PFSK-1 (cell line): ENCODE data around the gene SDK1.

Experiments used
- FOXP2 ChIP-seq: optimal IDR thresholded peaks from 2 replicates; pipeline ENCODE3; 2011; ENCODE audit warnings: borderline replicate concordance, control low read depth, inconsistent platforms; ENCODE audit not compliant: insufficient read depth; ENCODE audit errors: extremely low read length, extremely low read depth
- POLR2AphosphoS5 ChIP-seq: IDR thresholded peaks from 2 replicates; pipeline ENCODE4 v1.6.1; 2012; ENCODE audit warnings: low read depth, mild to moderate bottlenecking, control low read depth, low read length, moderate library complexity
- SIN3A ChIP-seq: IDR thresholded peaks from 2 replicates; pipeline ENCODE4 v1.6.1; 2012; ENCODE audit warnings: mild to moderate bottlenecking, low read length, moderate library complexity, borderline replicate concordance; ENCODE audit not compliant: insufficient read depth
- TAF1 ChIP-seq: IDR thresholded peaks from 2 replicates; pipeline ENCODE4 v1.6.1; 2012; ENCODE audit warnings: low read length, control low read depth, borderline replicate concordance; ENCODE audit not compliant: insufficient read depth
- TF ChIP-seq, protein P1 (sequence below), 2 experiments: IDR thresholded peaks; 2 replicates each; pipeline versions ENCODE4 v1.6.1 to v1.8.0; 2011 to 2012; ENCODE audit warnings: low read depth in 2 of 2, low read length in 2 of 2, control low read depth in 1 of 2, inconsistent platforms in 1 of 2, mild to moderate bottlenecking in 1 of 2, moderate library complexity in 1 of 2; ENCODE audit not compliant: insufficient read depth in 1 of 2

The SDK1 gene

DNA sequence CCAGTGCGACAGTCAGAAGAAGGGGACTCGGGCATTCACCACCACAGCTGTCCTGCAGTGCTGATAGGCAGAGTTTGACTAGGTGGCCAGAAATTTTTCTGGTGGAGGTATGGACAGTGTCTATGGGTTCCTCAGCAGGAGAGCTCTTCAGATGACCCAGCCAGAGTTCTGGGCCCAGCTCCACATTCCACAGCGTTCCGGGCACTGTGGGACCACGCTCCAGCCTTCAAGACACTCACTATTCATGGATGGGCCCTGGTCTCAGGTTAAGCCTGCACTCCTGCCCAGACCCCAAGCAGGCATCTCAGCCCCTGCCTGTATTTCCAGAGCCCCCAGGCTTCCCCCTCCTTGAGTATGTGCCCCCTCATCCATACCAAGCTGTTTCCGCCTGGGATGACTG, 884.1 kb downstream of the SDK1 start:
- TF ChIP-seq TAF1 (no peak), POLR2AphosphoS5 (no peak)

DNA sequence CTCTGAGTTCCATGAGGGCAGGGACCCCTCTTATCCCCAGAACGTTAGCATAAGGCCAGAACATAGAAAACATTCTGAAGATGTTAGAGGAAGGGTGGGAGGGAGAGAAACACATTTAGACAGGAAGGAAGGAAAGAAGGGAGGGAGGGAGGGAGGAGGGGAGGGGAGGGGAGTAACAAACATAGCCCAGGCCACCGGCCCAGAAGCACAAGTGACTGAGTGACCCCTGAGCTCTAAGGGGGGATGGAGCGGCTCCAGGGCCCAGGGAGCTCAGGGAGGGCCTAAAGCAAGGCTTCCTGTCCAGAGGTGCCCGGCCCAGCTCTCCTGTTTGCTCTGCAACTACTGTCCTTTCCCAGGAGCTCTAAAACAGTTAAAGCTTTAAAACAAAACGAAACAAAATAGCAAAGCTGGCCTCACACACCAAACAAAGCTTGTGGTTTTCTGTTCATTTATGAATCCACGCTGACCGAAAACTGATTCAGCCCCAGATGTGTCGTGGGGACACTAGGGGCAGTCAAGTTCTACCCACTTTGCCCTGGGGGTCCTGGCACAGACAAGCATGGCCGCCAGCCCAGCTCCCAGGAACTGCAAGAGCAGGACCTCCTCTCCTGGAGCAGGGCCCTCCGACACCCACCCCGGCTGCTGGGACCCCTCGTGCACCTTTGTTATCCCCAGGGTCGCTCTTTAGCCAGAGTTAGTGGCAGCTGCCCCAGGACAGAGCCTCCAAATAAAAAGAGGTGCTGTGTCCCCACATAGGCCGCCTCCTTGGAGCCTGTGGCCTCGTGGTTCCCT, 884.9 kb downstream of the SDK1 start:
- TF ChIP-seq TAF1 = no peak
- TF ChIP-seq, protein P1, sequence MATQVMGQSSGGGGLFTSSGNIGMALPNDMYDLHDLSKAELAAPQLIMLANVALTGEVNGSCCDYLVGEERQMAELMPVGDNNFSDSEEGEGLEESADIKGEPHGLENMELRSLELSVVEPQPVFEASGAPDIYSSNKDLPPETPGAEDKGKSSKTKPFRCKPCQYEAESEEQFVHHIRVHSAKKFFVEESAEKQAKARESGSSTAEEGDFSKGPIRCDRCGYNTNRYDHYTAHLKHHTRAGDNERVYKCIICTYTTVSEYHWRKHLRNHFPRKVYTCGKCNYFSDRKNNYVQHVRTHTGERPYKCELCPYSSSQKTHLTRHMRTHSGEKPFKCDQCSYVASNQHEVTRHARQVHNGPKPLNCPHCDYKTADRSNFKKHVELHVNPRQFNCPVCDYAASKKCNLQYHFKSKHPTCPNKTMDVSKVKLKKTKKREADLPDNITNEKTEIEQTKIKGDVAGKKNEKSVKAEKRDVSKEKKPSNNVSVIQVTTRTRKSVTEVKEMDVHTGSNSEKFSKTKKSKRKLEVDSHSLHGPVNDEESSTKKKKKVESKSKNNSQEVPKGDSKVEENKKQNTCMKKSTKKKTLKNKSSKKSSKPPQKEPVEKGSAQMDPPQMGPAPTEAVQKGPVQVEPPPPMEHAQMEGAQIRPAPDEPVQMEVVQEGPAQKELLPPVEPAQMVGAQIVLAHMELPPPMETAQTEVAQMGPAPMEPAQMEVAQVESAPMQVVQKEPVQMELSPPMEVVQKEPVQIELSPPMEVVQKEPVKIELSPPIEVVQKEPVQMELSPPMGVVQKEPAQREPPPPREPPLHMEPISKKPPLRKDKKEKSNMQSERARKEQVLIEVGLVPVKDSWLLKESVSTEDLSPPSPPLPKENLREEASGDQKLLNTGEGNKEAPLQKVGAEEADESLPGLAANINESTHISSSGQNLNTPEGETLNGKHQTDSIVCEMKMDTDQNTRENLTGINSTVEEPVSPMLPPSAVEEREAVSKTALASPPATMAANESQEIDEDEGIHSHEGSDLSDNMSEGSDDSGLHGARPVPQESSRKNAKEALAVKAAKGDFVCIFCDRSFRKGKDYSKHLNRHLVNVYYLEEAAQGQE (IDR thresholded peaks at IDR 0.05; ENCODE audit: insufficient read depth in 1 of 2, low read depth in 2 of 2, low read length in 2 of 2) = no peak
- TF ChIP-seq FOXP2 = no peak
- TF ChIP-seq SIN3A = no peak
- TF ChIP-seq POLR2AphosphoS5 = no peak

DNA sequence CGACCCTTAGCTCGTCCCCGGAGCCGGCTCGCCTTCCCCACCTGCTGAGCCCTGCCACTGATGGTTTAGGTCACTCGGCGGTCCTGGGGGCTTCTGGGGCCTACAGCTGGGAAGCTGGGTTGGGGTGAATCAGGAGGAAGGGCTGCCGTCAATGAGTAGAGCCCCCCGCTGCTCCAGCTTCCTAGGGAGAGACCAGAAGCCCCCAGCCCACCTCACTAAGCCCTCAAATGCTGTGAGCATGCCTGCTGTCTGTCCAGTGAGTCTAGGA, 885.4 kb downstream of the SDK1 start:
- TF ChIP-seq SIN3A (no peak), POLR2AphosphoS5 (no peak), TAF1 (no peak), FOXP2 (no peak)
- TF ChIP-seq, protein P1 (IDR thresholded peaks at IDR 0.05; ENCODE audit: insufficient read depth in 1 of 2, low read depth in 2 of 2, low read length in 2 of 2) = no peak

DNA sequence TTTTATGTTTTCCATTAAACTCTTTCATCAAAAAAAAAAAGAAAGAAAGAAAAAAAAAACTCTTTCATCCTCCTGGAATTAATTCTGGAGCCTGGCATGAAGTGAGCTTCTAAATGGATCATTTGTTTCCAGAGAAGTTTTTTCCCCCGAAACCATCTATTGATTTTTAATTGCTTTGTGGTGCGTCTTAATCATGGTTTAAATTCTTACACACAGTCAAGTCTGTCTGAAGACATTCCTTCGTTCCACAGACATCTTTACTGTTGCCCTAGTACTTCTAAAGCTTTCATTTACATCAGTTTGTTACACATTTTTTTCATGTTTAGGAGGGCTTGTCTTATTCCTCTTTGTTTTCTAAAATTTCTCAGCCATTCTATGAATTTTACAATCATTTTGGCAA, 887.6 kb downstream of the SDK1 start:
- TF ChIP-seq, protein P1 (IDR thresholded peaks at IDR 0.05; ENCODE audit: insufficient read depth in 1 of 2, low read depth in 2 of 2, low read length in 2 of 2) = no peak
- TF ChIP-seq SIN3A = no peak

DNA sequence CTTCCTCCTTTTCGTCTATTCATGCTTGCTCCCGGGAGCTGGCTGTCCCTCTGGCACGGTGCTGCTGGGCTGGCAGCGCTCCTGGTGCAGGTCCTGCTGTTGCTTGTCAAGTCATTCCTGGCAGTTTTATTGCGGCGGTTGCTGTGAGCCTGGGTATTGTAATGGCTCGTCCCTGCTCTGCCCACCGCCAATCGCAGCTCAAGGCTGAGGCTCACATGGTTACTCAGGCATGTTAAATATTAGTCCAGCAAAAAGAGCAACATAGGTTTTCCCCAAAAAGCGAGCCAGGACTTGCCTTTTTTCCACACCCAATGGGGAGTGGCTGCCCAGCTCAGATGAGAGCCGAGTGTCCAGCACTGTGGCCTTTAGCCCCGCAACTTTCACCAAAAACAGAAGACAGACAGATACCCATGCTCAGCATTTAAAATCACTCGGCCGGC, 888.1 kb downstream of the SDK1 start:
- TF ChIP-seq, protein P1 (IDR thresholded peaks at IDR 0.05; ENCODE audit: insufficient read depth in 1 of 2, low read depth in 2 of 2, low read length in 2 of 2) = no peak
- no peak for TF ChIP-seq POLR2AphosphoS5
- no peak for TF ChIP-seq SIN3A
- no peak for TF ChIP-seq TAF1
- TF ChIP-seq FOXP2 = no peak
